DOHH2 (cell line): Measurements from ENCODE around the gene C11orf91.

Source experiments
- H3F3A ChIP-seq: fragments of 200-600 bp; sonication (generic), shearing (Covaris generic); 2 replicates; pipeline ENCODE4 v1.6.0; 2016; ENCODE audit warnings: antibody characterized with exemption, mild to moderate bottlenecking; ENCODE audit not compliant: control insufficient read depth, insufficient read depth
- H3K27ac ChIP-seq: fragments of 200-600 bp; sonication (generic); 2 replicates; pipeline ENCODE4 v1.5.1; 2014; ENCODE audit warnings: low read depth, mild to moderate bottlenecking, low read length, moderate library complexity
- H3K27me3 ChIP-seq: fragments of 200-600 bp; sonication (generic); 2 replicates; pipeline ENCODE4 v1.6.1; 2014; ENCODE audit warnings: mild to moderate bottlenecking, low read length, mixed read lengths; ENCODE audit not compliant: control insufficient read depth
- H3K36me3 ChIP-seq: fragments of 200-600 bp; sonication (generic); 2 replicates; pipeline ENCODE4 v1.6.1; 2014; ENCODE audit warnings: mild to moderate bottlenecking, low read length, moderate library complexity, mixed read lengths; ENCODE audit not compliant: control insufficient read depth
- H3K4me1 ChIP-seq: fragments of 200-600 bp; sonication (generic); 2 replicates; pipeline ENCODE4 v1.6.1; 2014; ENCODE audit warnings: mild to moderate bottlenecking, low read length, mixed read lengths; ENCODE audit not compliant: control insufficient read depth
- H3K4me2 ChIP-seq: fragments of 200-600 bp; sonication (generic); 2 replicates; pipeline ENCODE4 v1.6.0; 2014; ENCODE audit warnings: mild to moderate bottlenecking, low read length, moderate library complexity
- H3K4me3 ChIP-seq: fragments of 200-600 bp; sonication (generic); 2 replicates; pipeline ENCODE4 v1.5.1; 2014; ENCODE audit warnings: mild to moderate bottlenecking, low read length, mixed read lengths
- H3K79me2 ChIP-seq: fragments of 200-600 bp; sonication (generic); 2 replicates; pipeline ENCODE4 v1.6.1; 2014; ENCODE audit warnings: mild to moderate bottlenecking, low read length, mixed read lengths; ENCODE audit not compliant: control insufficient read depth
- H3K9me2 ChIP-seq: fragments of 200-600 bp; sonication (generic); replicated peaks from 2 replicates; pipeline ENCODE4 v1.6.1; 2014; ENCODE audit warnings: mild to moderate bottlenecking, low read length, mixed read lengths; ENCODE audit not compliant: control insufficient read depth
- H3K9me3 ChIP-seq: fragments of 200-600 bp; sonication (generic); 2 replicates; pipeline ENCODE4 v1.6.1; 2014; ENCODE audit warnings: antibody characterized with exemption, low read length, mixed read lengths; ENCODE audit not compliant: control insufficient read depth, insufficient read depth
- H4K20me1 ChIP-seq: fragments of 200-600 bp; sonication (generic); 2 replicates; pipeline ENCODE4 v1.6.0; 2014; ENCODE audit warnings: low read depth, mild to moderate bottlenecking, antibody characterized with exemption, low read length, moderate library complexity; ENCODE audit not compliant: control insufficient read depth, insufficient read depth
- CTCF ChIP-seq: fragments of 200-600 bp; sonication (generic); IDR thresholded peaks from one replicate; pipeline ENCODE4 v1.5.1; 2014; ENCODE audit warnings: antibody characterized with exemption, mild to moderate bottlenecking, low read depth, low read length; ENCODE audit not compliant: poor library complexity, severe bottlenecking
- EZH2phosphoT487 ChIP-seq: fragments of 200-600 bp; sonication (generic); IDR thresholded peaks from 2 replicates; pipeline ENCODE4 v1.6.1; 2017; ENCODE audit warnings: borderline replicate concordance, mild to moderate bottlenecking, antibody characterized with exemption, low read length, moderate library complexity, mixed read lengths

Gene C11orf91

GRCh38 chr11:33700502-33701271 is at the start of gene C11orf91:
C11orf91 (minus strand) TSS chr11:33700826; CDS start chr11:33700740, 86 bp downstream.
- peaks cover 41% of the 10 kb centered on the region for H3K27me3 ChIP-seq
- peak within 1 kb of the TSS; percentile 72 for H3K4me2 ChIP-seq
- TF ChIP-seq EZH2phosphoT487, result no peak
- TF ChIP-seq CTCF, result no peak
- H3K9me2 ChIP-seq, result no peaks in the 10 kb centered on the region
- no peak within 1 kb of the TSS for H3K27ac ChIP-seq
- H3K36me3 ChIP-seq, result no peaks in the 10 kb centered on the region
- H3F3A ChIP-seq, result no peaks in the 10 kb centered on the region
- peak within 1 kb of the TSS; percentile 72 for H3K4me3 ChIP-seq
- no peaks in the 10 kb centered on the region for H4K20me1 ChIP-seq
- H3K79me2 ChIP-seq, result no peaks in the 10 kb centered on the region
- no peaks in the 10 kb centered on the region for H3K9me3 ChIP-seq
- H3K4me1 ChIP-seq, result peaks cover 15% of the 10 kb centered on the region

GRCh38 chr11:33747979-33748378 is 47.4 kb upstream of the C11orf91 start:
- Histone ChIP-seq H4K20me1 (no peaks in the 10 kb centered on the region), H3K9me3 (no peaks in the 10 kb centered on the region), H3K79me2 (no peaks in the 10 kb centered on the region), H3K27me3 (no peaks in the 10 kb centered on the region), H3K4me2 (no peak overlapping the region), H3K27ac (no peak overlapping the region), H3K36me3 (peaks cover 8% of the 10 kb centered on the region; the same call in 1 of the 2 replicates), H3F3A (no peaks in the 10 kb centered on the region), H3K9me2 (no peaks in the 10 kb centered on the region), H3K4me1 (peaks cover under 1% of the 10 kb centered on the region), H3K4me3 (no peak overlapping the region)
- TF ChIP-seq CTCF (no peak), EZH2phosphoT487 (no peak)

GRCh38 chr11:33743291-33743690 is 42.7 kb upstream of the C11orf91 start:
- no peaks in the 10 kb centered on the region for H4K20me1 ChIP-seq
- no peak overlapping the region for H3K4me2 ChIP-seq
- H3K9me3 ChIP-seq, result no peaks in the 10 kb centered on the region
- no peaks in the 10 kb centered on the region for H3K9me2 ChIP-seq
- no peak overlapping the region for H3K27ac ChIP-seq
- peaks cover 3% of the 10 kb centered on the region; the same call in 1 of the 2 replicates for H3K36me3 ChIP-seq
- H3K4me1 ChIP-seq, result no peaks in the 10 kb centered on the region
- H3F3A ChIP-seq, result no peaks in the 10 kb centered on the region
- no peaks in the 10 kb centered on the region for H3K27me3 ChIP-seq
- no peaks in the 10 kb centered on the region for H3K79me2 ChIP-seq
- TF ChIP-seq CTCF (no peak), EZH2phosphoT487 (no peak)
- no peak overlapping the region for H3K4me3 ChIP-seq
